Trophoblast cell (in vitro differentiated cells and primary cell): Measurements from ENCODE around the gene MAPK12.
A peak's percentile ranks its signal among the peaks of the same experiment; 100 is the strongest.

Experiments used
- DNase-seq, 2 donors: peaks; one replicate each; pipeline ENCODE4 v3.0.0-alpha.2; 2016
- H2AFZ ChIP-seq: 2 replicates; pipeline ENCODE4 v1.6.1; 2013; ENCODE audit warnings: low read length, moderate library complexity, mild to moderate bottlenecking; ENCODE audit not compliant: insufficient read depth, poor library complexity
- H2AK5ac ChIP-seq: 2 replicates; pipeline ENCODE4 v1.6.1; 2013; ENCODE audit warnings: mild to moderate bottlenecking, low read length
- H2BK120ac ChIP-seq: 2 replicates; pipeline ENCODE4 v1.6.1; 2013; ENCODE audit warnings: low read length, mild to moderate bottlenecking, moderate library complexity; ENCODE audit not compliant: insufficient read depth, poor library complexity
- H2BK12ac ChIP-seq: 2 replicates; pipeline ENCODE4 v1.6.1; 2013; ENCODE audit warnings: mild to moderate bottlenecking, low read length, moderate library complexity
- H2BK5ac ChIP-seq: 2 replicates; pipeline ENCODE4 v1.6.1; 2013; ENCODE audit warnings: low read length, low read depth, moderate library complexity, mild to moderate bottlenecking; ENCODE audit not compliant: poor library complexity
- H3K14ac ChIP-seq: 2 replicates; pipeline ENCODE4 v1.6.1; 2013; ENCODE audit warnings: mild to moderate bottlenecking, low read length
- H3K18ac ChIP-seq: 2 replicates; pipeline ENCODE4 v1.6.1; 2013; ENCODE audit warnings: mild to moderate bottlenecking, low read length
- H3K23ac ChIP-seq: 2 replicates; pipeline ENCODE4 v1.6.1; 2013; ENCODE audit warnings: low read length
- H3K27ac ChIP-seq: 2 replicates; pipeline ENCODE4 v1.5.1; 2013; ENCODE audit warnings: low read depth, mild to moderate bottlenecking, inconsistent platforms, low read length, moderate library complexity
- H3K27me3 ChIP-seq: 2 replicates; pipeline ENCODE4 v1.6.1; 2013; ENCODE audit warnings: inconsistent platforms, mild to moderate bottlenecking, low read length, moderate library complexity; ENCODE audit not compliant: insufficient read depth
- H3K36me3 ChIP-seq, 2 experiments: 1 replicate in 1 of 2; 2 replicates in 1 of 2; pipeline ENCODE4 v1.6.1; 2013; ENCODE audit warnings: low read length in 2 of 2, mild to moderate bottlenecking in 2 of 2, moderate library complexity in 1 of 2; ENCODE audit not compliant: insufficient read depth in 2 of 2, control insufficient read depth in 1 of 2
- H3K4ac ChIP-seq: 2 replicates; pipeline ENCODE4 v1.6.1; 2013; ENCODE audit warnings: low read depth, mild to moderate bottlenecking, low read length, moderate library complexity
- H3K4me1 ChIP-seq, 2 experiments: 1 replicate in 1 of 2; 2 replicates in 1 of 2; pipeline ENCODE4 v1.6.1; 2013; ENCODE audit warnings: low read length in 2 of 2, mild to moderate bottlenecking in 2 of 2, moderate library complexity in 1 of 2; ENCODE audit not compliant: insufficient read depth in 2 of 2, control insufficient read depth in 1 of 2
- H3K4me2 ChIP-seq: 2 replicates; pipeline ENCODE4 v1.6.1; 2013; ENCODE audit warnings: inconsistent platforms, mild to moderate bottlenecking, low read length, moderate library complexity
- H3K4me3 ChIP-seq: 2 replicates; pipeline ENCODE4 v1.5.1; 2013; ENCODE audit warnings: mild to moderate bottlenecking, low read depth, low read length, inconsistent platforms
- H3K79me1 ChIP-seq: one replicate; pipeline ENCODE4 v1.6.1; 2013; ENCODE audit warnings: low read length
- H3K79me2 ChIP-seq: 2 replicates; pipeline ENCODE4 v1.6.1; 2013; ENCODE audit warnings: low read length, mild to moderate bottlenecking; ENCODE audit not compliant: control insufficient read depth, insufficient read depth, poor library complexity
- H3K9ac ChIP-seq: 2 replicates; pipeline ENCODE4 v1.6.1; 2013; ENCODE audit warnings: mild to moderate bottlenecking, low read length
- H3K9me3 ChIP-seq: 2 replicates; pipeline ENCODE4 v1.6.1; 2013; ENCODE audit warnings: low read depth, mild to moderate bottlenecking, control low read depth, inconsistent platforms, low read length; ENCODE audit not compliant: insufficient read depth
- H4K12ac ChIP-seq: 2 replicates; pipeline ENCODE4 v1.6.1; 2013; ENCODE audit warnings: low read depth, mild to moderate bottlenecking, low read length, moderate library complexity
- H4K8ac ChIP-seq: 2 replicates; pipeline ENCODE4 v1.6.1; 2013; ENCODE audit warnings: low read depth, mild to moderate bottlenecking, low read length, moderate library complexity
- H4K91ac ChIP-seq: one replicate; pipeline ENCODE4 v1.6.1; 2013; ENCODE audit warnings: low read depth, mild to moderate bottlenecking, low read length, moderate library complexity
- WGBS: extraction: QIAGEN DNeasy Blood & Tissue Kit; methylation state at CpG from one replicate; pipeline ENCODE4 v1.1.7; 2013; ENCODE audit warnings: missing lambda C conversion rate; ENCODE audit not compliant: insufficient read length, insufficient coverage; ENCODE audit errors: extremely low coverage; 5-methylcytosine and 5-hydroxymethylcytosine counted together

The MAPK12 gene

DNA sequence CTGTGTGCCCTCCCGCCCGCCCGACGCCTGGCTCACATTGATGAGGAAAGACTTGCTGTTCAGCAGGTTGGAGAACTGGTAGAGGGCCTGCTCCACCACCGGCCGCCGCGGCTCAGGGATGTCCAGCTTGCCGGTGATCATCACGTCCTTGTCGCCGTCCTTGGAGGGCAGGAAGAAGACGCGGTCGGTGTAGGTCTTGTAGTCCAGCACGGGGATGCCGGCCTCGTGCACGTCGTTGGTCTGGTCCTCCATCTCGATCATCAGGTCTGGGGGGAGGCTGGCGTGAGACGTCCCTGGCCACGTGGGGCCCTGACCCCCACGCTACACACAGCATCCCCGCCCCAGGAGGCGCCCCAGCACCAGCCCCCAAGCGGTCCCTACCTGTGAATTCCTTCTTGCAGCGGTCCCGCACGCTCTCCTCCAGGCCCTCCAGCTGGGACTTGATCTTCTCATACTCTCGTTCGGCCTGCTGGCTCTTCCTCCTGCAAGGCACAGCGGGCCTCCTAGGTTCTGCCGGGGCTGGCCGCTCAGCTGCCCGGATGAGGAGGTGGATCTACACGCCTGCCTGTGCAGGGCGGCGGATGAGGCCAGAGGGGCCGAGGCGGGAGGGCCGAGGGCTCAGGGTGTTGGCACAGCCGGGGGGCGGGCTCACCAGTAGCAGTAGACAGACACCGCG, 19.4 kb upstream of the MAPK12 start:
- no peak for DNase-seq
- Histone ChIP-seq H3K79me1 (peaks cover 15% of the 10 kb centered on the region), H3K27ac (no peak overlapping the region), H3K27me3 (no peaks in the 10 kb centered on the region), H4K8ac (no peak overlapping the region), H3K18ac (no peak overlapping the region), H2BK12ac (peak overlapping the region; percentile 9), H3K14ac (no peak overlapping the region), H2BK5ac (no peak overlapping the region), H4K12ac (no peak overlapping the region), H3K9me3 (peaks cover 4% of the 10 kb centered on the region), H3K4me3 (no peak overlapping the region), H3K9ac (no peak overlapping the region), H3K4me2 (no peak overlapping the region), H3K36me3 (peaks cover 78 to 88% of the 10 kb centered on the region in 2 experiments), H2AK5ac (no peak overlapping the region), H3K4ac (no peak overlapping the region), H3K4me1 (peaks cover 12 to 18% of the 10 kb centered on the region in 2 experiments), H4K91ac (peak overlapping the region; percentile 98), H3K79me2 (peaks cover 10% of the 10 kb centered on the region), H2AFZ (no peak overlapping the region), H3K23ac (no peak overlapping the region), H2BK120ac (no peak overlapping the region)
- no CpG with 5 or more reads among the region's 47 CpGs for WGBS

DNA sequence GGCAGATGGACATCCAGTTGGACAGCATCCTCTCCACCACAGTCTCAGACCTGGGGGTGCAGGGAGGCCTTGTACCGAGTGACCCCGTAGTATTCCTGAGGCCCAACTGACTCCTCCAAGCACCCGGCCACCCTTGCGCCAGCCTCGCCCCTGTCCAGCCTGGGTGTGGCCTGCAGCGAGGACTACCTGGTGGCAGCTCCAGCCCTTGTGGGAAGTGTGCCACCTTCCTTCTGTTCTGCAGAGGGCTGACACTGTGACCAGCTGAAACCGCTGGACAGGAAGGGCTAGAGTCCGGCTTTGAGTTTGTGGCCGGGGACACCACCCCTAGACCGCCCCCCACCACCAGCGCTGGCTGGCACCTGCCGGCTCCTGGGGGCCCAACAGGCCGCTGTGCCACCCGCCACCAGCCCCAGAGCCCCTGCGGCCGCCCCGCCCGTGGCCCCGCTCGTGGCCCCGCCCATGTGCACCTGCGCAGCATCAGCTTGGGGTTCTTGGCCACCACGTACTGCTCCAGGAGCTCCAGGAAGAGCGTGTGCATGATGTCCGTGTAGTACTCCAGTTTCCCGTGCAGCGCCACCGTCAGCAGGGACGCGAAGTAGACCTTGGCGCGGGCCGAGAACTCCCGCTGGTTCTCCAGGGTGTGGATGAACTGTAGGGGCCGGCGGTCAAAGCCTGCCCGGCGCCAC, 18.7 kb upstream of the MAPK12 start:
- Histone ChIP-seq H3K79me1 (peaks cover 15% of the 10 kb centered on the region), H3K79me2 (peaks cover 10% of the 10 kb centered on the region), H3K4me1 (peaks cover 12 to 23% of the 10 kb centered on the region in 2 experiments), H3K9me3 (peaks cover 5% of the 10 kb centered on the region), H3K14ac (no peak overlapping the region), H2AFZ (no peak overlapping the region), H2BK120ac (no peak overlapping the region), H3K27me3 (no peaks in the 10 kb centered on the region), H3K9ac (no peak overlapping the region), H3K36me3 (peaks cover 81 to 92% of the 10 kb centered on the region in 2 experiments), H3K4me2 (no peak overlapping the region), H4K12ac (no peak overlapping the region), H2BK5ac (no peak overlapping the region), H3K4me3 (no peak overlapping the region), H3K18ac (no peak overlapping the region), H3K27ac (no peak overlapping the region), H4K91ac (no peak overlapping the region), H3K4ac (no peak overlapping the region), H4K8ac (no peak overlapping the region), H3K23ac (no peak overlapping the region), H2AK5ac (no peak overlapping the region), H2BK12ac (no peak overlapping the region)
- WGBS: no CpG with 5 or more reads among the region's 38 CpGs
- no peak for DNase-seq

DNA sequence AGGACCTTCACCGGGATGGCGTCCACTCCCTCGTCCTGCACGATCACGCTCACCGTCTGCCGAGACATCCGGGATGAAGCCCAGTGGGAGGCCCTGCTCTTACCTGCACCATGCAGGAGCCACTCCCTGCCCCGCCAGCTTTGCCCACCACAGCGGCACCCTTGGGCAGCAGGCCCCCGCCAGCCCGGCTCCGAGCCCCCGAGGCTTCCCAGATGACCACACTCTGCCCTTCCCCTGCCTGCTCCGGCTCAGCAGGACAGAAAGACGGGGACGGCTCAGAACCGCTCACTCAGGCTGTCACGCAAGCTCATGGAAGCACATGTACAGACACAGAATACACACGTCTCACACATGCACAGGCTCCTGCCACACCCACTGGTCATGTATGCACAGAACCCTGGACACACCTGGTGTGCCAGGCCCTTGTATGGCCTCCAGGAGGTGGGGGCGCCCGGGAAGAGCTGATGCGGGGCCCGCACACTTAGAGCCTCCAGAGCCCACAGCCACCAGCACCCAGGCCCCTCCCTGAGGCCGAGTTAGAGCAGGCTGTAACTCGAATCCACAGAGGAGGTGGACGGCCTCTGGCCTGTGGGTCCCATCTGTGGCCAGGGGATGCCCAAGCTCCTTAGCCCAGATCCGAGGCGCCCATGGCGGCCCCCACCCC, 17.6 kb upstream of the MAPK12 start:
- Histone ChIP-seq H4K91ac (no peak overlapping the region), H3K4me1 (peaks cover 16 to 26% of the 10 kb centered on the region in 2 experiments), H3K4me3 (no peak overlapping the region), H3K4me2 (no peak overlapping the region), H3K14ac (no peak overlapping the region), H2BK120ac (no peak overlapping the region), H2AK5ac (no peak overlapping the region), H2BK5ac (no peak overlapping the region), H3K79me1 (peaks cover 15% of the 10 kb centered on the region), H2AFZ (no peak overlapping the region), H3K36me3 (peaks cover 84 to 90% of the 10 kb centered on the region in 2 experiments), H3K27ac (no peak overlapping the region), H2BK12ac (no peak overlapping the region), H3K4ac (no peak overlapping the region), H3K18ac (no peak overlapping the region), H4K12ac (no peak overlapping the region), H4K8ac (no peak overlapping the region), H3K79me2 (peaks cover 10% of the 10 kb centered on the region), H3K23ac (no peak overlapping the region), H3K27me3 (no peaks in the 10 kb centered on the region), H3K9me3 (peaks cover 5% of the 10 kb centered on the region), H3K9ac (no peak overlapping the region)
- peak; percentile 84 to 85 for DNase-seq
- WGBS: no CpG with 5 or more reads among the region's 30 CpGs

DNA sequence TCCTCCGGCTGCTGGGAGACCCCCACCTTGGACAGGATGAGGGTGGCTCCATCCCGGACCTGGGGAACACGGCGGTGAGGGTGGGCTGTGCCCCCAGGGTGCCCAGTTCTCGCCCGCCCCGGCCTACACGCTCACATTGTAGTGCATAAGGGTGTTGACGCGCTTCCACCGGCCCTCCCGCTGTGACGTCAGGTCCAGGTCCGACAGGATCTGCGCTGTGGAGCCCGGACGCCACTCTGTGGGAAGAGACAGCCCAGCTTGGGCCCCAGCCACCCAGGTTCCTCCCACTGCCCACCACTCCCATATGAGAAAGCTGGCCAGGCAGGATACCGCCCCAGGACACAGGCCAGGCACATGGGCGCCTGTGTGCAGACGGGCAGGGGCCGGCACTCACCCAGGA, 17.0 kb upstream of the MAPK12 start:
- WGBS: no CpG with 5 or more reads among the region's 21 CpGs
- H2AK5ac ChIP-seq: no peak overlapping the region
- H2BK120ac ChIP-seq: no peak overlapping the region
- H3K23ac ChIP-seq: no peak overlapping the region
- H4K8ac ChIP-seq: no peak overlapping the region
- no peak overlapping the region for H2BK5ac ChIP-seq
- peaks cover 10% of the 10 kb centered on the region for H3K79me2 ChIP-seq
- no peak overlapping the region for H3K14ac ChIP-seq
- H4K91ac ChIP-seq: no peak overlapping the region
- H3K27ac ChIP-seq: no peak overlapping the region
- no peak overlapping the region for H3K4me3 ChIP-seq
- peak; percentile 70 to 73 for DNase-seq
- peaks cover 5% of the 10 kb centered on the region for H3K9me3 ChIP-seq
- H3K4me1 ChIP-seq: peaks cover 16 to 26% of the 10 kb centered on the region in 2 experiments
- no peak overlapping the region for H3K4me2 ChIP-seq
- H3K9ac ChIP-seq: no peak overlapping the region
- H3K27me3 ChIP-seq: no peaks in the 10 kb centered on the region
- H3K18ac ChIP-seq: no peak overlapping the region
- peaks cover 83 to 87% of the 10 kb centered on the region in 2 experiments for H3K36me3 ChIP-seq
- H2AFZ ChIP-seq: no peak overlapping the region
- H4K12ac ChIP-seq: no peak overlapping the region
- peaks cover 15% of the 10 kb centered on the region for H3K79me1 ChIP-seq
- H2BK12ac ChIP-seq: no peak overlapping the region
- no peak overlapping the region for H3K4ac ChIP-seq
